Activated CD8-positive, alpha-beta memory T cell treated with anti-CD3 and anti-CD28 coated beads, Interleukin-2, amount 50 U/mL, for 1 hour (primary cell): ENCODE measurements around the gene SPANXN3.
"Not testable (repeated sequence)": the region's sequence is repeated elsewhere in the genome, so short reads cannot be mapped to it uniquely, and the experiment has no call there.

Experiments used
- DNase-seq: peaks from one replicate; pipeline ENCODE4 v3.0.0-alpha.2; 2020; ENCODE audit errors: extremely low read depth

The SPANXN3 gene, protein sequence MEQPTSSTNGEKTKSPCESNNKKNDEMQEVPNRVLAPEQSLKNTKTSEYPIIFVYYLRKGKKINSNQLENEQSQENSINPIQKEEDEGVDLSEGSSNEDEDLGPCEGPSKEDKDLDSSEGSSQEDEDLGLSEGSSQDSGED

GRCh38 chrX:143517375-143517774 lies at the start of gene SPANXN3:
TSS of gene SPANXN3 (minus strand) at chrX:143517475. CDS start at chrX:143517391, 84 bp downstream.
- not testable (repeated sequence) for DNase-seq

GRCh38 chrX:143536176-143536575 lies 18.9 kb upstream of the SPANXN3 start:
- no peak for DNase-seq

DNA sequence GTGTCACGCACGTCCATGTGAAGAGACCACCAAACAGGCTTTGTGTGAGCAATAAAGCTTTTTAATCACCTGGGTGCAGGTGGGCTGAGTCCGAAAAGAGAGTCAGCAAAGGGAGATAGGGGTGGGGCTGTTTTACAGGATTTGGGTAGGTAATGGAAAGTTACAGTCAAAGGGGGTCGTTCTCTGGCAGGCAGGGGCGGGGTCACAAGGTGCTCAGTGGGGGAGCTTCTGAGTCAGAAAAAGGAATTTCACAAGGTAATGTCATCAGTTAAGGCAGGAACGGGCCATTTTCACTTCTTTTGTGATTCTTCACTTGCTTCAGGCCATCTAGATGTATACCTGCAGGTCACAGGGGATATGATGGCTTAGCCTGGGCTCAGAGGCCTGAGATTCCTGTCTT lies 15.1 kb downstream of the SPANXN3 start:
- not testable (repeated sequence) for DNase-seq

- DNase-seq: no peak
Measured at GRCh38 chrX:143500751-143501150, 16.5 kb downstream of the SPANXN3 start.

GRCh38 chrX:143486105-143486504 lies 31.2 kb downstream of the SPANXN3 start:
- no peak for DNase-seq

GRCh38 chrX:143476751-143477150 lies 40.5 kb downstream of the SPANXN3 start:
- DNase-seq: no peak

DNA sequence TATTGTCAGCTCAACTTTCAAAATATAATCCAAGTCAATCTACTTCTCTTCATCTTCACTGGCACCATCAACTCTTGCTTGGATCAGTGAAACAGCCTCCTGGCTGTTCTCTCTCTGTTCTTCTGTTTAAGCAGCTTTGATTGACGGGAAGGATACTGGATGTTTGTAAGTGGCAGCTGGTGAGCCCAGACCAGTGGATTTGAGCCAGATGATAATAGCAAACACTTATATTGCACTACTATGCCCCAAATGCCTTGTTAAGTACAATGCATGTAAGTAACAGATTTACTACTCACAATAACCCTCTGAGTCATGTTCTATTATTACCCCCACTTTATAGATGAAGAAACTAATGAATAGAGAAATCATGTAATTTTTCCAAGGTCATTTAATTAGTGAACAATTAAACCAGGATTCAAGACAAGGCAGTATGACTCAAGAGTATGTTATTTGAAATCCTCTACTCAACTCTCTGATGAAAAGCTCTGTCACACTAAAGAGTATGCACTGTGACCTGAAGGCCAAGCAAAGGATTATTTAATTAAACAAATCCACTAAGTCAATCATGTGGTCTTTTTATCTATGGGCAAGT lies 44.8 kb downstream of the SPANXN3 start:
- DNase-seq: no peak

- no peak for DNase-seq
Measured at GRCh38 chrX:143466130-143466529, 51.1 kb downstream of the SPANXN3 start.

GRCh38 chrX:143462696-143463095 lies 54.6 kb downstream of the SPANXN3 start:
- no peak for DNase-seq

DNA sequence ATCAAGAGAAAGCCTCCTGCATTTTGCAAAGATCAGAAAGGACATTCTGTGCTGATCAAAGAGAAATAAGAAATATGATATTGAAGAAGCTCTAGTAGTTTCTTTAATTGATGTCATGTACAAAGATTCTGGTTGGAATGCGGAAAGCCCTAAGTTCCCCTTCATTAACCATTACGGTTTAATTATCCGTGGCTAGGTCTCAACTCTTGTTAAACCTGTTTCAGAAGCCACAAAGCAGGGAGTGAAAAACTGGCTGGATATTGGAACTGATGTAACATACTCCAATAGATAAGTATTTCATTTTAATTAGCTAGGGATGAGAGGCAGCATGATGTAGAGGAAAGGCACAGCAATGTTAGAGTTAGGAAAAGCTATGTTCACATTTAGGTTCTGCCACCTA lies 55.7 kb downstream of the SPANXN3 start:
- no peak for DNase-seq
